Panc1 (cell line): ENCODE data around the gene AANAT. TPM values are rescaled to one million over a fixed set of nuclear protein-coding genes. Genes with fewer than 3 reads are reported as not detected.

ENCODE experiments used
- ATAC-seq: fragments of 200-7000 bp; cut with Tn5 transposase; 2 replicates; pipeline ENCODE4 v1.9.1; 2020; ENCODE audit warnings: mild to moderate bottlenecking, moderate library complexity
- BruUV-seq: library from RNA; stranded (reverse); fragments of 400-500 nt; replicated peaks from 2 replicates; lab custom pipeline; 2021; lab: Mats Ljungman, UMichigan
- CTCF ChIA-PET: fragments of 300-600 bp; sonication (Branson Sonifier 250); formaldehyde crosslinking; loops from one replicate; lab custom pipeline; 2022; ENCODE audit warnings: antibody characterized with exemption; lab: Charles Lee
- POLR2A ChIA-PET: fragments of 300-600 bp; sonication (Branson Sonifier 250); formaldehyde crosslinking; loops from one replicate; lab custom pipeline; 2022; ENCODE audit warnings: antibody characterized with exemption; lab: Charles Lee
- DNase-seq: peaks from one replicate; pipeline ENCODE4 v3.0.0-alpha.2; 2010; ENCODE audit warnings: low read depth, low spot score
- H3K27ac ChIP-seq: 2 replicates; pipeline ENCODE4 v1.5.1; 2011; ENCODE audit warnings: mild to moderate bottlenecking, low read length, inconsistent platforms
- H3K27me3 ChIP-seq: fragments of 200-500 bp; sonication (Bioruptor generic); 2 replicates; pipeline ENCODE4 v1.6.0; 2014; ENCODE audit warnings: low read length, inconsistent platforms; ENCODE audit not compliant: control insufficient read depth, insufficient read depth
- H3K36me3 ChIP-seq: fragments of 200-500 bp; sonication (Bioruptor generic); 2 replicates; pipeline ENCODE4 v1.5.1; 2014; ENCODE audit warnings: inconsistent platforms, mild to moderate bottlenecking, low read length, moderate library complexity; ENCODE audit not compliant: control insufficient read depth, insufficient read depth
- H3K4me1 ChIP-seq: 2 replicates; pipeline ENCODE4 v1.5.1; 2011; ENCODE audit warnings: inconsistent platforms, mild to moderate bottlenecking, low read length, moderate library complexity; ENCODE audit not compliant: control insufficient read depth, insufficient read depth
- H3K4me3 ChIP-seq, 2 experiments: 2 replicates each; pipeline ENCODE4 v1.5.1; 2011 to 2012; ENCODE audit warnings: low read depth in 2 of 2, low read length in 2 of 2, mild to moderate bottlenecking in 2 of 2, inconsistent platforms in 1 of 2, moderate library complexity in 1 of 2
- H3K9me3 ChIP-seq: fragments of 200-500 bp; sonication (Bioruptor generic); 2 replicates; pipeline ENCODE4 v1.5.1; 2014; ENCODE audit warnings: low read depth, mild to moderate bottlenecking, inconsistent platforms, low read length, moderate library complexity; ENCODE audit not compliant: control insufficient read depth, insufficient read depth
- POLR2AphosphoS5 ChIP-seq: IDR thresholded peaks from 2 replicates; pipeline ENCODE4 v1.6.1; 2012; ENCODE audit warnings: mild to moderate bottlenecking, low read depth, low read length, moderate library complexity
- TCF7L2 ChIP-seq: IDR thresholded peaks from 2 replicates; pipeline ENCODE4 v1.6.1; 2011; ENCODE audit warnings: mild to moderate bottlenecking, low read depth, low read length, inconsistent platforms
- in situ Hi-C: cut with HindIII; loops from 2 replicates; pipeline ENCODE4 v1.10.0; 2016; ENCODE audit warnings: low sequenced_read_pairs, low pct_unique_long_range_greater_than_20kb
- intact Hi-C: fragments of 100-400 bp; cut with micrococcal nuclease; formaldehyde crosslinking; loops from one replicate; pipeline ENCODE4 v1.10.0; 2022; ENCODE audit not compliant: unreplicated experiment
- total RNA-seq: library from RNA; stranded (reverse); gene quantifications from one replicate; pipeline ENCODE4 v1.2.1, GENCODE V29; 2021; ENCODE audit not compliant: unreplicated experiment
- TF ChIP-seq, protein P1 (sequence below), 2 experiments: IDR thresholded peaks; 2 replicates each; pipeline ENCODE4 v1.6.1; 2011 to 2012; ENCODE audit warnings: low read depth in 2 of 2, control low read depth in 1 of 2, low read length in 1 of 2, mild to moderate bottlenecking in 1 of 2, moderate library complexity in 1 of 2; ENCODE audit not compliant: insufficient read depth in 1 of 2
- TF ChIP-seq, protein P2 (sequence below): fragments of 450-650 bp; IDR thresholded peaks from 2 replicates; pipeline ENCODE4 v1.5.1; 2017; ENCODE audit warnings: mild to moderate bottlenecking

Gene AANAT
- total RNA-seq, 1 experiment from 2014 or later, result not detected

DNA sequence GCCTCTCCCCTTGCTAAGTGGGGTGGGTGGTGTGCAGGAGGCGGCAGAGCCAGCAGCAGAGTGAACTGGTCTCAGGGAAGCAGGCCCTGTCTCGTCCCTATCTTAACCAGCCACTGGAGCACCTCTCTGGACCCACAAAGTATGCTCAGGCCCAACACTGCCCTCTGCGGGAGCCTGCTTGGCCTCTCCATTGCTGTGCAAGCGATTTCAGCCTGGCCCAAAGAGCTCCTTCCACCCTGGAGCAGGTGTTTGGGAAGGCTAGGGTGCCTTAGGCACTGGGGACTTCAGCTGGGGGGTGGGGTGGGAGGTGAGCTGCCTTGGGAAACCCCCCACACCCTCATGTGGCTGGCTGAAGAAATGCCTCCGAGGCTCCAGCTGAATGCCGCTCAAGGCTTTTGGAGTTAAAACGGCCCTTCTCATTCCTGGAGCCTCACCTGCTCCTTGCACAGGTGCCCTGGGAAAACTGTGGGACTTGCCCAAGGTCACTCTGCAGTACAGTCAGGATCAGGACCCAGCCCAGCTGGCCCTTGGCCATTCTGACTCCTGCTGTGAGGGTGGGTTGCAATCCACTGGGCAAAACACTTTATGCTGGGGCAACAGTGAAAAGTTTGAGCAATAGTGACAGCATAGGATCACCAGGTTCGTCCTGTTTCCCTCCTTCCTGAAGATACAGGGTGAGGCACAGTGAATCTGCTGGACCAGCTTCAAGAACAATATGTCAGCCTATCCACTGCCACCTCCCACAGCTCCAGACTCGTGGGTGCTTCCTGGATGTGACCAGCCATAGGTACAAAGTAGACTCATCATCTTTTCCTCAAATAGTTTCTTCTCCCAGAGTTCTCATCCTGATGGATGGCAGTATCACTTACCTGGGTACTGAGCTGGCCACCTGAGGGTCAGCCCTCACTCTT is 8.6 kb upstream of the AANAT start:
- no peak overlapping the region for H3K27ac ChIP-seq
- no peak for DNase-seq
- no peak overlapping the region for H3K4me3 ChIP-seq
- intact Hi-C loops (loop anchor here (2.0 kb wide), 1 partner anchor 50 kb away; no protein-coding TSS in a partner anchor), in situ Hi-C loops (no loop called here)
- BruUV-seq, result no TSS peak
- ChIA-PET CTCF (interaction anchor here (0.6 to 2.2 kb wide), 19 partner anchors 13 to 364 kb away, joined by 3 to 32 read pairs (median 5); partner anchors contain the start of gene SPHK1), POLR2A (interaction anchor here (0.5 to 1.3 kb wide), 2 partner anchors 41 to 1402 kb away, joined by 3 to 4 read pairs; no protein-coding TSS in a partner anchor)
- H3K36me3 ChIP-seq, result no peaks in the 10 kb centered on the region
- peak; percentile 95 for ATAC-seq
- H3K9me3 ChIP-seq, result no peaks in the 10 kb centered on the region
- H3K27me3 ChIP-seq, result no peaks in the 10 kb centered on the region
- no peaks in the 10 kb centered on the region for H3K4me1 ChIP-seq
- TF ChIP-seq TCF7L2, result no peak
- TF ChIP-seq, protein P1, sequence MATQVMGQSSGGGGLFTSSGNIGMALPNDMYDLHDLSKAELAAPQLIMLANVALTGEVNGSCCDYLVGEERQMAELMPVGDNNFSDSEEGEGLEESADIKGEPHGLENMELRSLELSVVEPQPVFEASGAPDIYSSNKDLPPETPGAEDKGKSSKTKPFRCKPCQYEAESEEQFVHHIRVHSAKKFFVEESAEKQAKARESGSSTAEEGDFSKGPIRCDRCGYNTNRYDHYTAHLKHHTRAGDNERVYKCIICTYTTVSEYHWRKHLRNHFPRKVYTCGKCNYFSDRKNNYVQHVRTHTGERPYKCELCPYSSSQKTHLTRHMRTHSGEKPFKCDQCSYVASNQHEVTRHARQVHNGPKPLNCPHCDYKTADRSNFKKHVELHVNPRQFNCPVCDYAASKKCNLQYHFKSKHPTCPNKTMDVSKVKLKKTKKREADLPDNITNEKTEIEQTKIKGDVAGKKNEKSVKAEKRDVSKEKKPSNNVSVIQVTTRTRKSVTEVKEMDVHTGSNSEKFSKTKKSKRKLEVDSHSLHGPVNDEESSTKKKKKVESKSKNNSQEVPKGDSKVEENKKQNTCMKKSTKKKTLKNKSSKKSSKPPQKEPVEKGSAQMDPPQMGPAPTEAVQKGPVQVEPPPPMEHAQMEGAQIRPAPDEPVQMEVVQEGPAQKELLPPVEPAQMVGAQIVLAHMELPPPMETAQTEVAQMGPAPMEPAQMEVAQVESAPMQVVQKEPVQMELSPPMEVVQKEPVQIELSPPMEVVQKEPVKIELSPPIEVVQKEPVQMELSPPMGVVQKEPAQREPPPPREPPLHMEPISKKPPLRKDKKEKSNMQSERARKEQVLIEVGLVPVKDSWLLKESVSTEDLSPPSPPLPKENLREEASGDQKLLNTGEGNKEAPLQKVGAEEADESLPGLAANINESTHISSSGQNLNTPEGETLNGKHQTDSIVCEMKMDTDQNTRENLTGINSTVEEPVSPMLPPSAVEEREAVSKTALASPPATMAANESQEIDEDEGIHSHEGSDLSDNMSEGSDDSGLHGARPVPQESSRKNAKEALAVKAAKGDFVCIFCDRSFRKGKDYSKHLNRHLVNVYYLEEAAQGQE (IDR thresholded peaks at IDR 0.05; ENCODE audit: insufficient read depth in 1 of 2, low read depth in 2 of 2, low read length in 1 of 2), result no peak
- TF ChIP-seq, protein P2, sequence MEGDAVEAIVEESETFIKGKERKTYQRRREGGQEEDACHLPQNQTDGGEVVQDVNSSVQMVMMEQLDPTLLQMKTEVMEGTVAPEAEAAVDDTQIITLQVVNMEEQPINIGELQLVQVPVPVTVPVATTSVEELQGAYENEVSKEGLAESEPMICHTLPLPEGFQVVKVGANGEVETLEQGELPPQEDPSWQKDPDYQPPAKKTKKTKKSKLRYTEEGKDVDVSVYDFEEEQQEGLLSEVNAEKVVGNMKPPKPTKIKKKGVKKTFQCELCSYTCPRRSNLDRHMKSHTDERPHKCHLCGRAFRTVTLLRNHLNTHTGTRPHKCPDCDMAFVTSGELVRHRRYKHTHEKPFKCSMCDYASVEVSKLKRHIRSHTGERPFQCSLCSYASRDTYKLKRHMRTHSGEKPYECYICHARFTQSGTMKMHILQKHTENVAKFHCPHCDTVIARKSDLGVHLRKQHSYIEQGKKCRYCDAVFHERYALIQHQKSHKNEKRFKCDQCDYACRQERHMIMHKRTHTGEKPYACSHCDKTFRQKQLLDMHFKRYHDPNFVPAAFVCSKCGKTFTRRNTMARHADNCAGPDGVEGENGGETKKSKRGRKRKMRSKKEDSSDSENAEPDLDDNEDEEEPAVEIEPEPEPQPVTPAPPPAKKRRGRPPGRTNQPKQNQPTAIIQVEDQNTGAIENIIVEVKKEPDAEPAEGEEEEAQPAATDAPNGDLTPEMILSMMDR, result peak; percentile 90

DNA sequence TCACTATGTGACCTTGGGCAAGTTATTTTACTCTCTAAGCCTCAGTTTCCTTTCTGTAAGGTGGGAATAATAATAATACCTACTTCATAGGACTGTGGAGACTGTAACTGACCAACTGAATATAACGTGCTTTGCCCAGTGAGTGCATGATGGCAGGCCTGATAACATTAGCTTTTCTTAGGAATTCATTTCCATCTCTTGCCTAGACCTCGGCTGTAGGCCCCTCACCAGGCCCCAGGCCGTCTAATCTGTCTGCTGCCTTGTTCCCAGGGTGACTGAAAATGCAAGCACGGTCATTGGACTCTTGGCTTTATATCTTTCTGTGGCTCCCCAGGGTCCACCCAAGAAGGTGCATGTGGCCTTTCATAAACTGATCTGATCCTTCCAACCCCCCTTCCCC is 7.7 kb upstream of the AANAT start:
- DNase-seq, result no peak
- ATAC-seq, result no peak
- Histone ChIP-seq H3K9me3 (no peaks in the 10 kb centered on the region), H3K4me1 (no peaks in the 10 kb centered on the region), H3K4me3 (no peak overlapping the region), H3K27me3 (no peaks in the 10 kb centered on the region), H3K27ac (no peak overlapping the region), H3K36me3 (no peaks in the 10 kb centered on the region)
- POLR2A ChIA-PET, result no interaction called here
- TF ChIP-seq POLR2AphosphoS5, result no peak
- TF ChIP-seq, protein P1 (IDR thresholded peaks at IDR 0.05; ENCODE audit: insufficient read depth in 1 of 2, low read depth in 2 of 2, low read length in 1 of 2), result no peak
- BruUV-seq, result no TSS peak
- in situ Hi-C loops, result no loop called here
- intact Hi-C loops, result loop anchor here (2.0 kb wide), 1 partner anchor 51 kb away; no protein-coding TSS in a partner anchor
- CTCF ChIA-PET, result interaction anchor here (1.2 to 2.1 kb wide), 3 partner anchors 14 to 48 kb away, joined by 3 to 18 read pairs (median 6); no protein-coding TSS in a partner anchor
